DND-41 (cell line): ENCODE data around the gene ESRRA.

Experiments used
- ATAC-seq: fragments of 200-7000 bp; cut with Tn5 transposase; 3 replicates; pipeline ENCODE4 v1.9.1; 2021; ENCODE audit warnings: low read depth; ENCODE audit not compliant: insufficient read depth
- DNase-seq: peaks from one replicate; pipeline ENCODE4 v3.0.0-alpha.2; 2020
- H2AFZ ChIP-seq: 2 replicates; pipeline ENCODE4 v1.6.0; 2012; ENCODE audit warnings: low read depth, low read length
- H3K27ac ChIP-seq: 2 replicates; pipeline ENCODE4 v1.5.1; 2012; ENCODE audit warnings: low read length, inconsistent platforms
- H3K27me3 ChIP-seq: fragments of 200-600 bp; sonication (generic); 2 replicates; pipeline ENCODE4 v1.6.0; 2012; ENCODE audit warnings: low read length, mild to moderate bottlenecking, inconsistent platforms; ENCODE audit not compliant: insufficient read depth, poor library complexity
- H3K36me3 ChIP-seq: 2 replicates; pipeline ENCODE4 v1.5.1; 2012; ENCODE audit warnings: low read length, inconsistent platforms; ENCODE audit not compliant: insufficient read depth
- H3K4me1 ChIP-seq: 2 replicates; pipeline ENCODE4 v1.5.1; 2012; ENCODE audit warnings: mild to moderate bottlenecking, low read length; ENCODE audit not compliant: insufficient read depth
- H3K4me2 ChIP-seq: 2 replicates; pipeline ENCODE4 v1.6.0; 2012; ENCODE audit warnings: mild to moderate bottlenecking, moderate library complexity, low read length, inconsistent platforms; ENCODE audit not compliant: insufficient read depth
- H3K4me3 ChIP-seq, 2 experiments: fragments of 200-600 bp in 1 of 2; shearing (Covaris generic) in 1 of 2; 2 replicates each; pipeline ENCODE4 v1.5.1; 2012 to 2016; ENCODE audit warnings: inconsistent platforms in 2 of 2, low read length in 2 of 2, mild to moderate bottlenecking in 2 of 2, low read depth in 1 of 2, moderate library complexity in 1 of 2
- H3K79me2 ChIP-seq: 2 replicates; pipeline ENCODE4 v1.6.0; 2012; ENCODE audit warnings: low read length, inconsistent platforms; ENCODE audit not compliant: insufficient read depth
- H3K9ac ChIP-seq: 2 replicates; pipeline ENCODE4 v1.6.0; 2012; ENCODE audit warnings: low read depth, mild to moderate bottlenecking, inconsistent platforms, low read length, moderate library complexity
- H3K9me3 ChIP-seq: 2 replicates; pipeline ENCODE4 v1.5.1; 2012; ENCODE audit warnings: low read length, moderate library complexity, mild to moderate bottlenecking, inconsistent platforms; ENCODE audit not compliant: insufficient read depth, severe bottlenecking
- H4K20me1 ChIP-seq: 2 replicates; pipeline ENCODE4 v1.6.0; 2012; ENCODE audit warnings: low read length; ENCODE audit not compliant: insufficient read depth
- EZH2 ChIP-seq: IDR thresholded peaks from 3 replicates; pipeline ENCODE4 v1.6.1; 2012; ENCODE audit warnings: borderline replicate concordance, low read depth, mild to moderate bottlenecking, moderate library complexity, low read length, inconsistent platforms; ENCODE audit not compliant: severe bottlenecking
- TF ChIP-seq, protein P1 (sequence below): IDR thresholded peaks from 2 replicates; pipeline ENCODE4 v1.5.1; 2012; ENCODE audit warnings: borderline replicate concordance, low read length, moderate library complexity, mild to moderate bottlenecking; ENCODE audit not compliant: poor library complexity, severe bottlenecking; ENCODE audit errors: extremely low read depth

ESRRA gene

DNA sequence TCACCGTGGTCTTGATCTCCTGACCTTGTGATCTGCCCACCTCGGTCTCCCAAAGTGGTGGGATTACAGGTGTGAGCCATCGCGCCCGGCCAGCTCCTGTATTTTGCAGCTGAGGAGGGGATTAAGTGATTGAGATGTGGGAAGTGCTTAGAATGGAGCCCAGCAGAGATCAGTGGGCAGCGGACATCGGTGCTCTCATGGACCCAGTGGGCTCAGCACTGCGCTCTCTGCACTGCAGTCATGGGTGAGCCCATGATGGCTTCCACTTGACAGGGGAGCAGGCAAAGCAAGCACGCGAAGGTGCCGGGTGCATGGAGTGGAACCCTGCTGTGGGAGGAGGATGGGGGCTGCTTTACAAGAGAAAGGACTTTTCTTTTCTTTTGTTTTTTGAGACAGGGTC lies 25.6 kb downstream of the ESRRA start:
- Histone ChIP-seq H3K79me2 (no peaks in the 10 kb centered on the region), H2AFZ (no peak overlapping the region), H3K4me1 (no peaks in the 10 kb centered on the region), H3K4me2 (no peak overlapping the region), H3K36me3 (no peaks in the 10 kb centered on the region), H3K9me3 (no peaks in the 10 kb centered on the region), H3K27me3 (no peaks in the 10 kb centered on the region), H3K27ac (no peak overlapping the region), H4K20me1 (no peaks in the 10 kb centered on the region), H3K9ac (no peak overlapping the region), H3K4me3 (no peak overlapping the region)
- no peak for ATAC-seq
- TF ChIP-seq EZH2, result no peak
- TF ChIP-seq, protein P1, sequence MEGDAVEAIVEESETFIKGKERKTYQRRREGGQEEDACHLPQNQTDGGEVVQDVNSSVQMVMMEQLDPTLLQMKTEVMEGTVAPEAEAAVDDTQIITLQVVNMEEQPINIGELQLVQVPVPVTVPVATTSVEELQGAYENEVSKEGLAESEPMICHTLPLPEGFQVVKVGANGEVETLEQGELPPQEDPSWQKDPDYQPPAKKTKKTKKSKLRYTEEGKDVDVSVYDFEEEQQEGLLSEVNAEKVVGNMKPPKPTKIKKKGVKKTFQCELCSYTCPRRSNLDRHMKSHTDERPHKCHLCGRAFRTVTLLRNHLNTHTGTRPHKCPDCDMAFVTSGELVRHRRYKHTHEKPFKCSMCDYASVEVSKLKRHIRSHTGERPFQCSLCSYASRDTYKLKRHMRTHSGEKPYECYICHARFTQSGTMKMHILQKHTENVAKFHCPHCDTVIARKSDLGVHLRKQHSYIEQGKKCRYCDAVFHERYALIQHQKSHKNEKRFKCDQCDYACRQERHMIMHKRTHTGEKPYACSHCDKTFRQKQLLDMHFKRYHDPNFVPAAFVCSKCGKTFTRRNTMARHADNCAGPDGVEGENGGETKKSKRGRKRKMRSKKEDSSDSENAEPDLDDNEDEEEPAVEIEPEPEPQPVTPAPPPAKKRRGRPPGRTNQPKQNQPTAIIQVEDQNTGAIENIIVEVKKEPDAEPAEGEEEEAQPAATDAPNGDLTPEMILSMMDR, result no peak
- no peak for DNase-seq

DNA sequence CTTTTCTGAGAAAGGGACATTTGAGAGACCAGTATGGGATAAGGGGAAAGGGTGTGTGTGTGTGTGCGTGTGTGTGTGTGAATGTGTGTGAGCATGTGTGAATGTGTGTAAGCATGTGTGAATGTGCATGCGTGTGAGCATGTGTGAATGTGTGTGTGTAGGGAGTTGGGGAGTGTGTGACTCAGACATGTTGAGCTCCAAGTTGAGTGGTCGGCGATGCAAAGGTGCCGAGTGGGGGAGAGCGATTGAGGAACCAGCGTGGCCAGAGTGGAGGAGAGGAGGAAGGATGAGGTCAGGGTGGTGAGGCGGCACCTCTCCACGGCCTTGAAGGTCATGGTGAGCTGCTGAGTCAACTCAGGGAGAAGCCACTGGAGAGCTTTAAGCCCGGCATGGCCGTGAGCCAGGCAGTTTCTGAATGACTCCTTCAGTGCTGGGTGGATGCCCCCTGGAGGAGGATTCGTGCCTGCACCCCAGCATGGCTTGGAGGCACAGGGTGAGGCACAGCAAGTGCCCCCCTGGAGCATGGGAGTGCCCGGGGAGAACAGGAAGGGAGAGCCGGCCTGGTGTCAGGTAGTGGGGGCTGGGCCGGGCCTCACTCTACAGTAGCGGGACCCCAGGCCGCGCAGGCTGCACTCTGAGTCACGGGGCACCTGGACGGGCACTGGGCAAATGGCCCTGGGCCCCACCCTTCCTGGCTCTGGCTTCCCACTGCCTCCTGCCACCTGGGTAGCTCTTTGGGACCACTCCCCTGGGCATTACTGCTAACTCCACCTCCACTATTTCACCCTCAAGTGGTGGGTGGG lies 26.4 kb downstream of the ESRRA start:
- Histone ChIP-seq H3K4me1 (no peaks in the 10 kb centered on the region), H4K20me1 (no peaks in the 10 kb centered on the region), H2AFZ (no peak overlapping the region), H3K27ac (no peak overlapping the region), H3K9ac (no peak overlapping the region), H3K27me3 (no peaks in the 10 kb centered on the region), H3K4me3 (no peak overlapping the region), H3K79me2 (no peaks in the 10 kb centered on the region), H3K4me2 (no peak overlapping the region), H3K9me3 (no peaks in the 10 kb centered on the region), H3K36me3 (no peaks in the 10 kb centered on the region)
- DNase-seq (peak; percentile 31), ATAC-seq (peak; percentile 65; the same call in 2 of the 3 replicates)
- TF ChIP-seq, protein P1, result peak; percentile 50
- no peak for TF ChIP-seq EZH2

DNA sequence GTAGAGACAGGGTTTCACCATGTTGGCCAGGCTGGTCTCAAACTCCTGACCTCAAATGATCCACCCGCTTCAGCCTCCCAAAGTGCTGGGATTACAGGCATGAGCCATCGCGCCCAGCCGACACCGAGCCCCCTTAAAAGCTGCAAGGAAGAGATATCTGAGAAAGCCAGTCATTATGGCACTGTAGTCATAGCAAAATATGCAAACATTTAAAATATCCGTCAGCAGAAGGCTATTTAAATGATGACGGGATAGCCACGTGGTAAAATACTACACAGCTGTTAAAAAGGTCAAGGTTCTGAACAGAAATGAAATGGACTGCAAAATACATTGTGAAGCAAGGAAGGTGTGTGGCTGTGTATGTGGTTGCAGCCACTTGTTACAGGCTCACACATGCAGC lies 28.2 kb downstream of the ESRRA start:
- TF ChIP-seq, protein P1, result no peak
- TF ChIP-seq EZH2, result no peak
- Histone ChIP-seq H3K27me3 (no peaks in the 10 kb centered on the region), H3K79me2 (no peaks in the 10 kb centered on the region), H3K4me2 (no peak overlapping the region), H4K20me1 (no peaks in the 10 kb centered on the region), H3K27ac (no peak overlapping the region), H3K9ac (no peak overlapping the region), H3K36me3 (no peaks in the 10 kb centered on the region), H3K4me1 (no peaks in the 10 kb centered on the region), H2AFZ (no peak overlapping the region), H3K4me3 (no peak overlapping the region), H3K9me3 (no peaks in the 10 kb centered on the region)
- DNase-seq (no peak), ATAC-seq (no peak)
